Stimulated activated CD8-positive, alpha-beta memory T cell treated with anti-CD3 and anti-CD28 coated beads, Interleukin-15, amount 100 ng/mL, for 48 hours (primary cell): ENCODE measurements around the gene RNF208.

Experiments used
- DNase-seq, 2 donors: peaks; one replicate each; pipeline ENCODE4 v3.0.0-alpha.2; 2020; ENCODE audit warnings: low read depth in 2 of 2

Gene RNF208

DNA sequence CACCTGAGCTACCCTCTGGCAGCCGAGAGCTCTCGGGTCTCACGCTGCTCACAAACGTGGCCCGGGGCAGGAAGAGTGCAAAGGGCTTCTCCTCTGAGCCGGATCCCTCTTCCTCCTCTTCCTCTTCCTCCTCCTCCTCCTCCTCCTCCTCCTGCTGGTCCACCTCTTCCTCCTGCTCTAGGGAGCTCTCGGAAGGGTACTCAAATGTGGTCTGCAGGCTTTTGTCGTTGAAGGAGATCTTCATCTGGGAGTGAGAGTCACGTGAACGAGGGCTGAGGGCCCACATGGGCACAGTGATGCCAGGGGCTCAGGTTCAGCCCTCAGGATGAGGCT lies 29.6 kb downstream of the RNF208 start:
- no peak for DNase-seq

DNA sequence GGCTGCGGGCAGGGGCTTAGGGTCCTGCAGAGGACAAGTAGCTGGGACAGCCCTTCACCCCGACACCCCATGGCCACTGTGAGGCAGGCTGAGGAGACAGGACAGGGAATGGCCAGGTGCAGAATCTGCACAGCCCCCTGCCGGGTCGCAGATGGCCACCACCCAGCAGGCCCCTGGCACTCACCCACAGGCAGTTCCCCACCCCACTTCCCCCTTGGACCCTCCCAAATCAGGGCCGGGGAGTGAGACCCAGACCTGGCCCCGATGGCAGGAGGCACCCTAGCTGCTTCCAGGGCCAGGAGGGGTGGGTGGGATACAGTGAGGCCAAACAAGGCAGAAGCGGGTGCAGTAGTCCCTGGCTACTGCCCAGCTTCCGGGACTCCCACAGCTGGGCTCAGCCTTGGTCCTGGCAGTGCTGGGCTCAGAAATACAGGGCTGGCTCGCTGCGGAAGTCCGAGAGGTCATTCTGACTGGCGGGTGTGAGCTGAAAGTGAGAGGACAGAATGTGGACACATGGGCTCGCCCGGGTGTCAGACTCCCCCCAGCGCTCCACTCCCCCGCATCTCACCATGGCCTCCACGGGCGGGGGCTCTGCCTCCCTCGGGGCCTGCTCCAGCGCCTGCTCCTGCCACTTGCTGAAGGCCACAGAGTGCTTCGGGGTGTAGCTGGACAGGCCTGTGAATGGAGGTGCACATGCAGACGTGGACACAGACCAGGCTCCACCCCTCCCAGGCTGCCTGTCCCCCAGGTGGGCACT lies 30.2 kb downstream of the RNF208 start:
- no peak for DNase-seq

DNA sequence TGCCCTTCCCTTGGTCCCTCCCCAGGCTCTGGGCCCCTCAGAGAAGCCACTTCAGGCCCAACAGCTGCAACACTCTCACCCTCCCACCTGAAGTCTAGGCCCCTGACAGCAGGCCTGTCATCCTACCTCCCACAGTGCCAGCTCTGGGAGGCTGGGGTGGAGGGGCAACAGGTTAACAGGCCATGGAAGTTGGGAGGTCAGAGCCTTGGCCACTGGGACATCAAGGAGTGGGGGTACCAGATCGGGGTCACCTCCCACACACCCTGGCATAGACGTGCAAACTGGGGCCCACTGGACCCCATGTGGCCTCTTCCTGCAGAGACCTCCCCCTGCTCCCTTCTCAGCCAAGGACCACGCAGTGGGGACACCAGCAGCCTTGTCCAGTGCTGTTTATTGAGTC lies 30.8 kb downstream of the RNF208 start:
- DNase-seq, result no peak

DNA sequence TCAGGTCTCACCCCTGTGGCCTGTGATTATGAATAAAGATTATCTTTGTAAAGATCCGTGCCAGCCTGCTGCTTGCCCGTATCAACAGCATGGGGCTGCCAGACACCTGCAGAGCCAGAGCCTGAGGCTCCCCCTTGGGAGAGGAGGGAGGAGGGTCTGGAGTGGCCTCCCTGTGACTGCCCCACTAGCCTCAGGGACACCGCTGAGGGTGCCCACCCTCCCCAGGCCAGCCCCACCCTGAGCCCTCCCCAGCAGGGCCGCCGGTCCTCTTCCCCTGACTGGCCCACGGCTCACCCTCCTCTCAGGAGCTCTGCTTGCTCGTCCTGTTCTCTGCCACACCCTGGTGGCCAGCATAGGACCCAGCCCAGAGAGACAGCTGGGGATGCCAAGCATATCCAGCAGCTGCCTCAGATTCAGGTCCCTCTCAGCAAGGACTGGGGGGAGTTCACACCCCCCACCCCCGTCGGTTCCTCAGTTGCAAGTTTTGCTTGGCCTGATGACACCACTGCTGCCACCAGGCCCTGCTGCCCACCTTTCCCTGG lies 31.7 kb downstream of the RNF208 start:
- DNase-seq, result no peak

DNA sequence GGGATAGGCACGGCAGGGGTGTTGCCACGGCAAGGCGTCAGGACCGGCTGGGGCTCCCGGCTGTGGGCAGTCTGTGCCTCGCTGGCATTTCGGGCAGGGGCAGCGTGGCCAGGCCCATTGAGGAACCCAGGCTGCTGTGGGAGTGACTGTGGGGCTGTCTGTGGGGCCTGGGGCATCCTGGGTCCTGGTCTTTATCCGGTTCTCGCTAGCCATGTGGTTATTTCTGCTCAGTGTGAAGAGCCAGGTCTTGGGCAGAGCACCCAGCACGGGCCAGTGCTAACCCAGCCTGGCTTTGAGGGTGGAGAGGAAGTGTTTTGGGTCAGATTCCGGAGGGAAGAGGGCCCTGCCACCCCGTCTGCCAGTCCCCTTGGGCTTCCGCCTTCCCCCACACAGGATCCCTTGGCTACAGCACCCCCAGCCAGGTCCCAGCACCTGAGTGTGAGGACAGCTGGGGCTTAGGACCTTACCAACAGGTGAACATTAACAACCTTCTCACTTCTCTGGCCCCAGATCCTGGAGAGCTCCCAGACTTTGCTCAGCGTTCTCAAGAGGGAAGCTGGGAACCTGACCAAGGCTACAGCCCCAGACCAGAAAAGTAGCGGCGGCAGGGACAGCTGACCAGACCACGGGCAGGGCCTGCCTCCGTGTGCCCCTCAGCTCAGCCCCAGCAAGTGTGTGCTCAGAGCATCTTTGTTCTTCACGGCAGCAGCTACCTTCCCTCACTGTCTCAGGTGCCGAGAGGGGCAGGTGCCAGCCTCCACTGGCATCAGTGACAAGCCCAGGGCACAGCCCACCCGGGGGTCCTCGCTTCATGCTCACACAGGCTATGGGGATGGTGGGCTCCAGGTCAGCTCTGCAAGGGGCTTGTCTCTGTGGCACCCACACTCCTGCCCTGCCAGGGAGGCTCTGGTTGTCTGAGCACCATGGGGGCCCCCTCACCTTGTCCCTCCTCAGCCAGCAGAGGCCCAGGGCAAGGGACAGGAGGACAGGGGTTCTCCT lies 32.4 kb downstream of the RNF208 start:
- DNase-seq, result no peak

DNA sequence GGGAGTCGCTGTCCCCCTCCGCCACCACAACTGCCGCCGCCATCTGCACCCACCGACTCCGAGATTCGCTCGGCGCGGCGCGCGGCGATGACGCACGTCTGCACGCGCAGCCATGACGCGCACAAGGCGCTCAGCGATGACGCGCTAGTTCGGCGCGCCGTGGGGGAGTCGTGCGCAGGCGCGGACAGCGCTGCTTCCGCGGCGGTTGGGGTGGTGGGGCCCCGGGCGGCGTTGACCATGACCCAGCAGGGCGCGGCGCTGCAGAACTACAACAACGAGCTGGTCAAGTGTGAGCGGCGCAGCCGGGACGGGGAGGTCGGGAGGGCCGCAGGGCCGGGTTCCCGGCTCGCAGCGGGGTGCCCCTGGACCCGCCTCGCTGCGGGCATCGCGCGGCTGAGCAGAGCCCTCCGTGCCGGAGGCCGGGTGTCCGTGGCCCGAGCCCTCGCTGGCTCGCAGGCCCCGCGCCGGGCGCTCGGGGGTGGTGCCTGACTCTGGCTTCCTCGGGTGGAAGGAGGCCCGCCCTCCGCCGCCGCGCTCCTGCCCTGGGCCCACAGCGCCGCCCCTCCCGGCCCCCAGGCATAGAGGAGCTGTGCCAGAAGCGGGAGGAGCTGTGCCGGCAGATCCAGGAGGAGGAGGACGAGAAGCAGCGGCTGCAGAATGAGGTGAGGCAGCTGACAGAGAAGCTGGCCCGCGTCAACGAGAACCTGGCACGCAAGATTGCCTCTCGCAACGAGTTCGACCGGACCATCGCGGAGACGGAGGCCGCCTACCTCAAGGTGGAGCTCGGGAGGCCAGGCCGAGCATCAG lies 33.3 kb downstream of the RNF208 start, which contains the start of the genes ANAPC2 and SSNA1:
TSS of gene ANAPC2 (minus strand) at position 71 of the 807 bp plus-strand sequence. CDS start at position 43, 28 bp downstream.
TSS of gene SSNA1 (plus strand) at position 187 of the 807 bp plus-strand sequence. CDS start at position 238, 51 bp downstream.
- peak; percentile 88 to 91 for DNase-seq

DNA sequence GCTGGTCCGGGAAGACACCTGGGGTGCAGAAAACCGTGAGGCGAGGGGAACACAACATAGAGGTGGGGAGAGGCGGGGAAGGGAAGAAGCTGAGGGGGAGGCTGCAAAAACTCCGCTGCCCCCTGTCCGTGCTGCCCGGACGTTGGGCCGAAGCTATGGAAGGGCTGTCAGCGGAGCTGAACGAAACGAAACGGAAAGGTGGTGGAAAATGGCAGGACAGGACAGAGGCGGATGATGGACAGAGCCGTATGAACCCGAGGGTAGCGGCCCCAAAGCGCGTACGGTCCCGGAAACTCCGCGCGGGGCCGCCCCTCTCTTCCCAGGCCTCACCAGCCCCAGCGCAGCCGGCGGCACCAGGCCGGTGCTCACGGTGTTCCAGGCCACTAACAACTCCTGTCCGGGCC lies 34.0 kb downstream of the RNF208 start:
- no peak for DNase-seq

DNA sequence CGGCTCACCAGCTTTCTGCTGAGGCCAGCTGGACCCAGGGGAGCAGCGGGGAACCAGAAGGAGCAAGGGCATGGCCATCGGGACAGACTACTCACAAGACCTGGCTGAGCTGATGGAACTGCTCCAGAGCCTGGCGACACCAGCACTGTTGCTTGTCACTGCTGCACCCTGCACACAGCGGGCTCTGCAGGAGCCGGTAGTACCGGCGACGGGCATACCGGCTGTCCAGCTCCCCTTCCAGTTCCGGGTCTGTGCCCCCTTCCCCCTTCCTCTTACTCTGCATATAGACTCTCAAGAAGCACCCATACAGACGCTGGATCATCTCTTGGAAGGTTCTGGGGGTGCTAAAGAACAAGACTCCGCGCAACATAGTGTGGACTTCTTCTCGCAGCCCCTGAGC lies 34.7 kb downstream of the RNF208 start:
- no peak for DNase-seq

DNA sequence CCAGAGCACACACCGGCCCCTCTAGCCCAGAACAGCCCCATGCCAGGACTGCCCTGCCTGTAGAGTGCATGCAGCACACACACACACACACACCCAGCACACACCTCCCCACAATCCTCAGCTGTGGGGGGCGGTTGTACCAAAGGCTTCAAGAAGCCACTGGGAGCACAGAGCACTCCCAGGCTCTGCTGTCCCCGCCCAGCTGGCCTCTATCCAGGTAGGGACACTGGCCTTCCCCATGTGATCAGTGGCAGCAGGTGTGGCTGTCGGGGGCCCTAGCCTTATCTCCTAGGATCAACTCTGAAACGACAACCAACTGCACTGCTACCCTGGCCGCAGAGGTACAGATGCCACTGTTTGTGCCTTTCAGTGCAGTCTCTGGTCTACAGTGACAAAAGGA lies 35.7 kb downstream of the RNF208 start:
- DNase-seq, result no peak

DNA sequence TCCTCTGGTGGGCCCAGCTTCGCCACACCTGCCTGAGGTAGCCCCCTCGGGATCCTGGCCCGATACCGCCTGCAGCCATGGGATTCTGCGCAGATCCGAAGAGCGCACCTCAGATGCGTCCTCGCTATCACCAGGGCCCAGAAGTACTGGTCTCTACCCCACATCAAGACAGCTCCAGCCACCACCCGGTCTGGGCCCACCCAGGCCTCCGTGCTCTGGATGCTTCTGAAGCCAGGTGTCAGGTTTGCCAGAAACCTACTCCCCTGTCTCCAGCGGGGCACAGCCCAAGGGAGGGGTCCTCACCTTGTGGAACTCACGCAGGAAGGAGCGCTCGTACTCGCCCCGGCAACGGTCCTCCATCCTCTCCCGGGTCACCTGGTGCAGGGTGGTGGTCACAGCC lies 36.1 kb downstream of the RNF208 start:
- no peak for DNase-seq

DNA sequence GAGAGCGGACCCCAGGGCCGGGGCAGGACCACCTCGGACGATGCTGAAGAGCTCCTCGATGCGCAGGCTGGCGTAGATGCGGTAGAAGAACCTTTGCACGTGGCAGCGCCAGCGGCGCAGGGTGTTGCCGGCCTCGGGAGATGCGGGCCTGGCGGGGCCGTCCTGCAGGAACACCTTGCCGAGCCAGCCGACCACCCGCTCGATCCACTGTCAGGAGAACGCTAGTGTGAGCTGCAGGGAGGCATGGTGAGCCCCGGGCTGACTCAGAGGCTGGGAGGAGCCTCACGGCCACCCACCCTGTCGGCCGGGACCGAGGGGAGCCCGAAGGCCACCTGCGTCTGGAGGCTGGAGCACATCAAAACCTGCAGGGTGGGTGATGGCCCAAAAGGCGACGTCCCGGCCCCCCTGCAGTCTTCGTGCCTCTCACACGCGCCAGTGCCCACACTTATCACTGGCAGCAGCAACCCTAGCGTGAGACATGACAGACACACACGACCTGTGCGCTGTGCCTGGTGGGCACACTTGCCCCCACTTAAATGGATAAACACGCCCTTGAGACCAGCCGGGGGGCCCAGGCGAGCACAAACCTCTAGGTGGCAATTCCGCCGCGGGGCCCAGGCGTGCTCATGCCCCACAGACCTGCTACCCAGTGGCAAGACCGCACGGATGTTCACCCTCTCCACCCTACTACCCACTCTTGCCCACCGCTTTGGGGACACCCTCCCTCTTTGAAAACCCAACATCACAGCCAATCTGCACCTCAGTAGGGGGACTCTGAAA lies 37.0 kb downstream of the RNF208 start:
- no peak for DNase-seq

DNA sequence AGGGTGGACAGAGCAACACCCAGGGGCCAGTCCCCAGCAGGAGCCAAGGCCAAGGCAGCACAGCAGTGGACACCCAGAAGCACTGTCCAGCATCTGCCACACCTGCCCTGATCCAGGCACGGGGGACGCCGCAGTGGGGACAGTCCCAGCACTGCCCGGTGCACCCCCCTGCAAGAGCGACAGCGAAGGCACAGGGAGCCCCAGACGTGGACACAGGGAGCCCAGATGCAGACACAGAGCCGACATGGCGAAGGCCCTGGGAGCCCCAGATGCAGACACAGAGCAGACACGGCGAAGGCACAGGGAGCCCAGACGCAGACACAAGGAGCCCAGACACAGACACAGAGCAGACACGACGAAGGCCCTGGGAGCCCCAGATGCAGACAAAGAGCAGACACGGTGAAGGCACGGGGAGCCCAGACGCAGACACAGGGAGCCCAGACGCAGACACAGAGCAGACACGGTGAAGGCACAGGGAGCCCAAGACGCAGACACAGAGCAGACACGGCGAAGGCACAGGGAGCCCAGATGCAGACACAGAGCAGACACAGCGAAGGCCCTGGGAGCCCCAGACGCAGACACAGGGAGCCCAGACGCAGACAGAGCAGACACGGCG lies 38.0 kb downstream of the RNF208 start:
- no peak for DNase-seq

DNA sequence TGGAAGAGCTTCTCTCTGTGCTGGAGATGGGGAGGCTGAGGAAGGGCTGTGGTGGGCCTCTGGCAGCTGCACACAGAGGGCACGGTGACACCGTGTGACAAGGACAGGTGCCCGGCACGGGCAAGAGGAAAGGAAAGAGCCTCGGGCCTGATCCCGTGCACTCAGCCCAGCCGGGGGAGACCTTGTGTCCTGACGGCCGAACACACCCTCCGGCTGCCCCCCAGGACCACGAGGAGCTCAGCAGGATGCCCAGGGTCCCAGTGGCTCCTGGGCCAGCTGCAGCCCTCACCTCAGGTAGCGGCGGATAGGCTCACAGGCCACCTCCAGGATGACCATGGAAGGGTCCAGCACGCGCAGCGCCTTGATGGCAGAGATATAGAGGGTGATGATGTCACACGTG lies 39.2 kb downstream of the RNF208 start:
- no peak for DNase-seq

DNA sequence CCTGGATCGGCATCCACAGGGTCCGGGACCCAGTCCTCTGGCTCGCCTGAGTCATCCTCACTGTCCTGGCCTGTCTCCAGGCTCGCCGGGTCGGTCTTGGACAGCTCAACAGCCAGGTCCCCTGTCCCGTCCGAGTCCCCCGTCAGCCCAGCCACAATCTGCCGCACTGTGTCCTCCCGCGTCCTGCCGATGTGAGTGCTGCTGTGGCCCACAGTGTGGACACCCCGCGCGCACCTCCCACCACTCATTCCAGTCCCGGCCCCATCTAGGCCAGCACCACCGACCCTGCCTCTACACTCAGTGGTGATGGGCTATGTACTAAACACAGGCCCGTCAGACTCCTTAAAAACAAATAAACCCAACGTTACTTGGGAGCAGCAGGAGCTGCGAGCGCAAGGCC lies 40.4 kb downstream of the RNF208 start:
- DNase-seq, result no peak

DNA sequence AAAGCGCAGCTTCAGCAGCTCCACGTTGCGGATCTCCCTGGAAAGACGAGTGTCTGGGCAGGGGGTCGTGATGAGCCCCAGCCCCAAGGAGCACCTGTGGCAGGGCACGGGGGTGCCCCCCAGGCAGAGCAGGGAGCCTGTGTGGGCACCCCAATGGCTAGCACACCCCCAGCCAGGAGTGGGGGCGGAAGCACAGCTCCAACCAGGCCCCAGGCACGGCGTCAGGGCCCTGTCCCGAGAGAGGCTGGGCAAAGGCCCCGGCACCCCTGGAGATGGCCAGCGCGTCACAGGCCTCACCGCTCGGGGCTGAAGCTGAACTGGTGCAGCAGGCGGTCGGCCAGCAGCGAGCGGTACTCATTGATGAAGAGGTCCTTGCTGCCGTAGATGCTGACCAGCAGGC lies 41.5 kb downstream of the RNF208 start:
- DNase-seq, result no peak

DNA sequence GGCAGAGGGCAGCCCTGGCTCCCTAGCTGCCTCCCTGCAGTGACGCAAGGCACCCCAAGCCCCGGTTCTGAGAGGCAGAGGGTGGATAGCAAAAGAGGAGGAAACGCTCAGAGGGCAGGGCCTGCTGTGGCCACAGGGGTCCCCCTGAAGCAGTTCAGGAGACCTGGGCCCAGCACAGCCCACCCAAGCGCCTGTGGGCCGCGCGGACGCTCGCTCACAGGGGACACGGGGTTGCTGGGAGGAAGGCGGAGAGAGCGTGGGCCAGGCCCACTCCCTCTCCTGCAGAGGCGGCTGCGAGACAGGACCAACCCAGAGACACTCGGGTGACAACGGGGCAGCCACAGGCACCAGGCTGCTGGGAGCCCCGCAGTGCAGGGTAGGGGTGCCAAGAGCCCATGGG lies 42.3 kb downstream of the RNF208 start:
- DNase-seq, result no peak

DNA sequence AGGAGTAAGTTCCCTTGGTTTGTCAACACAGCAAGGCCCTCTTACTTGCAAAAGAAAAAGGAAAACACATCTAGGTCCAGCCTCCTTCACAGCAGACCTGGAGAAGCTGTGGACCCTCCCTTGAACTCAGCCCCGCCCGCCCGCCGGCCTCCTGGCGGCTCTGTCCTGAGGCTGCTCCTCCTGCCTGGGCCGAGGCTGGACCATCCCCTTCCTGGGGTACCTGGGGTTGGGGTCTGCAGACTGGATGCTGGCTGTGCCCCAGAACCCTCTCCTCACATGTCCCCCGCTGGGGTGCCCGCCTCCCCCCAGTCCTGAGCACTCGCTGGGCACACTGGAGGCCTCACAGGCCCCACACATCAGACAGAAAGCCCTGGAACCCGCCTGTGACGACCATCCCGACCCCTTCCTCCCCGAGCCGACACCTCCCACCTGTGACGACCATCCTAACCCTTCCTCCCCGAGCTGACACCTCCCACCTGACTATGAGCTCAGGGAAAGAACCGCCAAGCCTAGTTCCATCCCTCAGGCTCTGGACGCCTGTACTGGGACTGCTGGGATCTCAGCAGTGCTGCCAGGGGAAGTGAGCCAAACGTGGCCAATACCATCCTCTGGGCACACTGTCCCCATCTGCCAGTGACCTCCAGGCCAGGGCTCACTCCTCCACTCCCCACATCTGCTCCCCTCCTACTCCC lies 43.0 kb downstream of the RNF208 start:
- DNase-seq, result no peak

DNA sequence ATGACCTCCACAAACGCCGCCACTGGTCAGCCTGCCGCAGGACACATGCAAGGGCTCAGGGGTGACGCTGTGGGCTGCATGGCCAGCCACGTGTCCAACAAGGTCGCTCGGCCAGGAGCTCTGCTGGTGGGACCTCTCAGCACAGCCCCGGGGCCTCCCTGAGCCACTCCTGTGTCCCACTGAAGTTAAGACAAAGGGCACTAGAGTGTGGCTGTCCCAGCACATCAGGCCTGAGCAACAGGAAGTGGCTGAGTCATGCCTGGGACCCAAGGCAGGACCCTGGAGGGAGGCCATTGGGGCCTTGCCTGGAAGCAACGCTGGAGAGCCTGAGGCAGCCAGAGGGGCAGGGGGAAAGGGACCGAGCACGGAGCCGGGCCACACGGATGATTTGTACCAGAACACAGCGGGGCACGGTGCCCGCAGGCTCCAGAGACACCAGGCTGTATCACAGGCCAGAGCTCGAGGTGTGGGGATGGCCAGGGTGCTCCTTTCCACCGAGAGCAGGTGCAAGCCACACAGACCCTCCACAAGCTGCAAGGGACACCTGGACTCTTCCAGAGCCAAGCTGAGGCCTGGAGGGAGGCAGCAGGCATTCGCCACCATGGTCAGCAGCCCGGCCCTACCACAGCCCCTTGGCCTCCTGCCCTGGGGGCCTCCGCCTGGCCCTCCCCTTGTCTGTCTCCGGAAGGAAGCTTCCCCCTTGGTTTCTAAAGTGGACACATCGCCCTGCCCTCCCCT lies 43.7 kb downstream of the RNF208 start:
- DNase-seq, result no peak
